ENCODE data around the gene TBL1X.

GRCh38 chrX:9650091-9650490 is 185.2 kb downstream of the TBL1X start:
- TF ChIP-seq CTCF (conservative IDR thresholded peaks at IDR 0.05) (no peak), ZFX (IDR thresholded peaks at IDR 0.05) (no peak)
